H9 (cell line): Measurements from ENCODE around the gene OR10D3. TPM values are rescaled to one million over a fixed set of nuclear protein-coding genes. Genes with fewer than 3 reads are reported as not detected.

Experiments
- DNase-seq: peaks from one replicate; pipeline ENCODE4 v3.0.0-alpha.2; 2017
- H2AFZ ChIP-seq: one replicate; pipeline ENCODE4 v1.6.1; 2013; ENCODE audit warnings: mild to moderate bottlenecking, low read length, control low read depth, moderate library complexity
- H2AK5ac ChIP-seq: 2 replicates; pipeline ENCODE4 v1.6.1; 2013; ENCODE audit warnings: low read length, control low read depth, mixed read lengths; ENCODE audit not compliant: insufficient read length
- H2BK120ac ChIP-seq: one replicate; pipeline ENCODE4 v1.6.1; 2013; ENCODE audit warnings: low read depth, mild to moderate bottlenecking, low read length, control low read depth, inconsistent platforms; ENCODE audit not compliant: poor library complexity, severe bottlenecking
- H2BK12ac ChIP-seq: 2 replicates; pipeline ENCODE4 v1.6.1; 2013; ENCODE audit warnings: low read length, control low read depth, mixed read lengths, low read depth; ENCODE audit not compliant: insufficient read length
- H2BK15ac ChIP-seq: 2 replicates; pipeline ENCODE4 v1.6.1; 2013; ENCODE audit warnings: low read depth, low read length, control low read depth
- H2BK20ac ChIP-seq: one replicate; pipeline ENCODE4 v1.6.1; 2013; ENCODE audit warnings: low read depth, mild to moderate bottlenecking, low read length, control low read depth, inconsistent platforms; ENCODE audit not compliant: poor library complexity, severe bottlenecking
- H2BK5ac ChIP-seq: 2 replicates; pipeline ENCODE4 v1.6.1; 2013; ENCODE audit warnings: low read length, control low read depth, mixed read lengths; ENCODE audit not compliant: insufficient read length
- H3K14ac ChIP-seq: 2 replicates; pipeline ENCODE4 v1.6.1; 2013; ENCODE audit warnings: low read length, control low read depth; ENCODE audit not compliant: insufficient read depth
- H3K18ac ChIP-seq: 2 replicates; pipeline ENCODE4 v1.6.1; 2013; ENCODE audit warnings: low read depth, mild to moderate bottlenecking, mixed read lengths, low read length, control low read depth; ENCODE audit not compliant: insufficient read length
- H3K23ac ChIP-seq: 2 replicates; pipeline ENCODE4 v1.6.1; 2013; ENCODE audit warnings: low read length, control low read depth, mixed read lengths, low read depth; ENCODE audit not compliant: insufficient read length
- H3K23me2 ChIP-seq: 2 replicates; pipeline ENCODE4 v1.6.1; 2013; ENCODE audit warnings: low read depth, mild to moderate bottlenecking, mixed read lengths, low read length, control low read depth; ENCODE audit not compliant: insufficient read length, poor library complexity, severe bottlenecking
- H3K27ac ChIP-seq: 2 replicates; pipeline ENCODE4 v1.5.1; 2013; ENCODE audit warnings: low read length, control low read depth, mixed read lengths, low read depth; ENCODE audit not compliant: insufficient read length
- H3K27me3 ChIP-seq: 2 replicates; pipeline ENCODE4 v1.6.1; 2013; ENCODE audit warnings: low read length, control low read depth, inconsistent platforms; ENCODE audit not compliant: insufficient read depth
- H3K4ac ChIP-seq: 2 replicates; pipeline ENCODE4 v1.6.1; 2013; ENCODE audit warnings: low read depth, mild to moderate bottlenecking, control low read depth, inconsistent platforms, low read length, moderate library complexity
- H3K4me1 ChIP-seq: 2 replicates; pipeline ENCODE4 v1.6.1; 2013; ENCODE audit warnings: low read length, control low read depth, inconsistent platforms; ENCODE audit not compliant: insufficient read depth
- H3K4me2 ChIP-seq: 2 replicates; pipeline ENCODE4 v1.6.1; 2013; ENCODE audit warnings: low read length, control low read depth, mixed read lengths; ENCODE audit not compliant: insufficient read length, insufficient read depth
- H3K56ac ChIP-seq: 2 replicates; pipeline ENCODE4 v1.6.1; 2013; ENCODE audit warnings: low read depth, mild to moderate bottlenecking, mixed read lengths, low read length, control low read depth; ENCODE audit not compliant: insufficient read length
- H3K79me1 ChIP-seq: 2 replicates; pipeline ENCODE4 v1.6.1; 2013; ENCODE audit warnings: low read depth, mild to moderate bottlenecking, moderate library complexity, low read length, control low read depth, inconsistent platforms; ENCODE audit not compliant: insufficient read depth, poor library complexity, severe bottlenecking
- H3K79me2 ChIP-seq: 2 replicates; pipeline ENCODE4 v1.6.1; 2013; ENCODE audit warnings: low read length, control low read depth, inconsistent platforms; ENCODE audit not compliant: insufficient read depth
- H3K9ac ChIP-seq: 2 replicates; pipeline ENCODE4 v1.6.1; 2013; ENCODE audit warnings: low read length, control low read depth, mixed read lengths; ENCODE audit not compliant: insufficient read length; ENCODE audit errors: extremely low read depth
- H3K9me3 ChIP-seq: one replicate; pipeline ENCODE4 v1.6.1; 2013; ENCODE audit warnings: low read depth, low read length, inconsistent platforms; ENCODE audit not compliant: control insufficient read depth
- H3T11ph ChIP-seq: one replicate; pipeline ENCODE4 v1.6.1; 2013; ENCODE audit warnings: mild to moderate bottlenecking, low read length, control low read depth, inconsistent platforms
- H4K20me1 ChIP-seq: one replicate; pipeline ENCODE4 v1.6.1; 2013; ENCODE audit not compliant: control insufficient read depth, insufficient read length, insufficient read depth
- H4K5ac ChIP-seq: 2 replicates; pipeline ENCODE4 v1.6.1; 2013; ENCODE audit warnings: low read depth, mild to moderate bottlenecking, mixed read lengths, low read length, control low read depth; ENCODE audit not compliant: insufficient read length
- H4K8ac ChIP-seq: replicated peaks from 2 replicates; pipeline ENCODE4 v1.6.1; 2013; ENCODE audit warnings: low read length, control low read depth, mixed read lengths, low read depth; ENCODE audit not compliant: insufficient read length
- H4K91ac ChIP-seq: 2 replicates; pipeline ENCODE4 v1.6.1; 2013; ENCODE audit warnings: low read depth, mild to moderate bottlenecking, moderate library complexity, mixed read lengths, low read length, control low read depth; ENCODE audit not compliant: insufficient read length
- H3K27ac Mint-ChIP-seq, 3 experiments: 2 replicates in 2 of 3; 3 replicates in 1 of 3; pipeline ENCODE4 v1.8.0; 2020 to 2021; ENCODE audit warnings: mixed read lengths in 3 of 3, mild to moderate bottlenecking in 1 of 3, moderate library complexity in 1 of 3
- H3K27me3 Mint-ChIP-seq: 2 replicates; pipeline ENCODE4 v1.8.0; 2021; ENCODE audit warnings: low read depth, mild to moderate bottlenecking, moderate library complexity, mixed read lengths
- H3K36me3 Mint-ChIP-seq, 3 experiments: 2 replicates in 2 of 3; 3 replicates in 1 of 3; pipeline ENCODE4 v1.8.0; 2020 to 2021; ENCODE audit warnings: low read depth in 3 of 3, mixed read lengths in 3 of 3; ENCODE audit not compliant: insufficient read depth in 1 of 3
- H3K4me1 Mint-ChIP-seq, 2 experiments: 2 replicates each; pipeline ENCODE4 v1.8.0; 2020; ENCODE audit warnings: mixed read lengths in 2 of 2
- H3K4me3 Mint-ChIP-seq, 2 experiments: 2 replicates in 1 of 2; 3 replicates in 1 of 2; pipeline ENCODE4 v1.8.0; 2020 to 2021; ENCODE audit warnings: mild to moderate bottlenecking in 2 of 2, mixed read lengths in 2 of 2, moderate library complexity in 1 of 2
- H3K9me3 Mint-ChIP-seq, 2 experiments: 2 replicates in 1 of 2; 3 replicates in 1 of 2; pipeline ENCODE4 v1.8.0; 2020; ENCODE audit warnings: mild to moderate bottlenecking in 2 of 2, mixed read lengths in 2 of 2, moderate library complexity in 1 of 2
- WGBS: extraction: QIAGEN DNeasy Blood & Tissue Kit; methylation state at CpG from one replicate; pipeline ENCODE4 v1.1.7; 2013; ENCODE audit warnings: missing lambda C conversion rate, low lambda C conversion rate, mixed read lengths; ENCODE audit not compliant: insufficient read length; ENCODE audit errors: extremely low coverage; 5-methylcytosine and 5-hydroxymethylcytosine counted together
- total RNA-seq: library from RNA; stranded (reverse); gene quantifications from 2 replicates; pipeline ENCODE4 v1.2.1, GENCODE V29; 2021
- TF ChIP-seq, protein P1 (sequence below): fragments of 200-600 bp; sonication (generic); conservative IDR thresholded peaks from 3 replicates; pipeline ENCODE4 v1.8.0; 2021; ENCODE audit warnings: antibody characterized with exemption, mild to moderate bottlenecking

OR10D3 gene
- total RNA-seq, 1 experiment from 2014 or later: not detected

DNA sequence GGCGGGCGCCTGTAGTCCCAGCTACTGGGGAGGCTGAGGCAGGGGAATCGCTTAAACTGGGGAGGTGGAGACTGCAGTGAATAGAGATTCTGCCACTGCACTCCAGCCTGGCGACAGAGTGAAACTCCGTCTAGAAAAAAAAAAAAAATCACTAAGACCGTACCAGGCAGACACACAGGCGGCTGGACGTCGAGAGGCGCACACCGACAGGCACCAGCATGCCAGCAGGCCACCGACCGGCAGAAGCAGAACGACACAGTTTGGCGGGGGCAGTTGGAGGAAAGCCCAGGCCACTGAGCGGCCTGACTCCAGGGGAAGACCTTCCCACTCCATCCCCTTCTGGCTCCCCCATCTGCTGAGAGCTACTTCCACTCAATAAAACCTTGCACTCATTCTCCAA, 17.5 kb downstream of the OR10D3 start:
- Histone ChIP-seq H4K5ac (no peak overlapping the region), H3K23ac (no peak overlapping the region), H3K9ac (no peak overlapping the region), H2AK5ac (no peak overlapping the region), H3K9me3 (no peaks in the 10 kb centered on the region), H3K79me2 (no peaks in the 10 kb centered on the region), H3K79me1 (no peaks in the 10 kb centered on the region), H4K91ac (no peak overlapping the region), H3K27me3 (no peaks in the 10 kb centered on the region), H2BK15ac (no peak overlapping the region), H2BK120ac (no peak overlapping the region), H3K23me2 (no peaks in the 10 kb centered on the region), H4K8ac (no peak overlapping the region), H3K27ac (no peak overlapping the region), H3K4ac (no peak overlapping the region), H2AFZ (no peak overlapping the region), H3T11ph (no peak overlapping the region), H2BK12ac (no peak overlapping the region), H4K20me1 (no peaks in the 10 kb centered on the region), H3K18ac (no peak overlapping the region), H2BK20ac (no peak overlapping the region), H3K4me1 (no peaks in the 10 kb centered on the region), H2BK5ac (no peak overlapping the region), H3K14ac (no peak overlapping the region), H3K4me2 (no peak overlapping the region), H3K56ac (no peak overlapping the region)
- DNase-seq: no peak
- Mint-ChIP-seq H3K4me3 (no peak overlapping the region), H3K36me3 (0 out of 7 replicates have a peak, but pooled peaks cover 0 to 2% (median 0%) of the 10 kb centered on the region in 3 experiments), H3K9me3 (peaks cover 0 to 2% of the 10 kb centered on the region in 2 experiments; a peak in 1 of 5 replicates), H3K27ac (no peak overlapping the region), H3K4me1 (no peaks in the 10 kb centered on the region), H3K27me3 (no peaks in the 10 kb centered on the region; the same call in 1 of the 2 replicates)
- WGBS: no CpG with 5 or more reads among the region's 16 CpGs
- TF ChIP-seq, protein P1, sequence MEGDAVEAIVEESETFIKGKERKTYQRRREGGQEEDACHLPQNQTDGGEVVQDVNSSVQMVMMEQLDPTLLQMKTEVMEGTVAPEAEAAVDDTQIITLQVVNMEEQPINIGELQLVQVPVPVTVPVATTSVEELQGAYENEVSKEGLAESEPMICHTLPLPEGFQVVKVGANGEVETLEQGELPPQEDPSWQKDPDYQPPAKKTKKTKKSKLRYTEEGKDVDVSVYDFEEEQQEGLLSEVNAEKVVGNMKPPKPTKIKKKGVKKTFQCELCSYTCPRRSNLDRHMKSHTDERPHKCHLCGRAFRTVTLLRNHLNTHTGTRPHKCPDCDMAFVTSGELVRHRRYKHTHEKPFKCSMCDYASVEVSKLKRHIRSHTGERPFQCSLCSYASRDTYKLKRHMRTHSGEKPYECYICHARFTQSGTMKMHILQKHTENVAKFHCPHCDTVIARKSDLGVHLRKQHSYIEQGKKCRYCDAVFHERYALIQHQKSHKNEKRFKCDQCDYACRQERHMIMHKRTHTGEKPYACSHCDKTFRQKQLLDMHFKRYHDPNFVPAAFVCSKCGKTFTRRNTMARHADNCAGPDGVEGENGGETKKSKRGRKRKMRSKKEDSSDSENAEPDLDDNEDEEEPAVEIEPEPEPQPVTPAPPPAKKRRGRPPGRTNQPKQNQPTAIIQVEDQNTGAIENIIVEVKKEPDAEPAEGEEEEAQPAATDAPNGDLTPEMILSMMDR: no peak
